Stimulated activated CD4-positive, alpha-beta T cell treated with anti-CD3 and anti-CD28 coated beads, TNF-alpha, amount 100 ng/mL, for 4 hours (primary cell): ENCODE data around the gene SYNDIG1.

ENCODE experiments used
- DNase-seq, 3 experiments: peaks; one replicate each; pipeline ENCODE4 v3.0.0-alpha.2; 2020; ENCODE audit warnings: low read depth in 3 of 3

The SYNDIG1 gene

GRCh38 chr20:24583169-24583792 lies 113.9 kb downstream of the SYNDIG1 start:
- DNase-seq, result no peak

GRCh38 chr20:24584078-24584477 lies 114.6 kb downstream of the SYNDIG1 start:
- DNase-seq, result no peak

- DNase-seq, result no peak
These were observed 115.3 kb downstream of the SYNDIG1 start for GRCh38 chr20:24584538-24585356.

GRCh38 chr20:24585796-24586522 lies 116.5 kb downstream of the SYNDIG1 start:
- DNase-seq, result no peak

- no peak for DNase-seq
These were observed 117.1 kb downstream of the SYNDIG1 start for GRCh38 chr20:24586523-24586840.

GRCh38 chr20:24587384-24588046 lies 118.1 kb downstream of the SYNDIG1 start:
- DNase-seq, result no peak

GRCh38 chr20:24588047-24588635 lies 118.7 kb downstream of the SYNDIG1 start:
- no peak for DNase-seq

GRCh38 chr20:24588725-24589340 lies 119.4 kb downstream of the SYNDIG1 start:
- DNase-seq, result no peak

GRCh38 chr20:24589381-24589780 lies 120.0 kb downstream of the SYNDIG1 start:
- no peak for DNase-seq

- DNase-seq, result no peak
These were observed 120.4 kb downstream of the SYNDIG1 start for GRCh38 chr20:24589815-24590177.

- DNase-seq, result no peak
These were observed 121.0 kb downstream of the SYNDIG1 start for GRCh38 chr20:24590178-24590982.

GRCh38 chr20:24597051-24597450 lies 127.6 kb downstream of the SYNDIG1 start:
- DNase-seq, result no peak

GRCh38 chr20:24598346-24598745 lies 128.9 kb downstream of the SYNDIG1 start:
- no peak for DNase-seq

GRCh38 chr20:24598996-24599395 lies 129.6 kb downstream of the SYNDIG1 start:
- no peak for DNase-seq

GRCh38 chr20:24600012-24600411 lies 130.6 kb downstream of the SYNDIG1 start:
- no peak for DNase-seq

- DNase-seq, result no peak
These were observed 134.0 kb downstream of the SYNDIG1 start for GRCh38 chr20:24603454-24603853.

- no peak for DNase-seq
These were observed 135.7 kb downstream of the SYNDIG1 start for GRCh38 chr20:24604966-24605665.

GRCh38 chr20:24605937-24606455 lies 136.6 kb downstream of the SYNDIG1 start:
- DNase-seq, result no peak

- DNase-seq, result no peak
These were observed 138.0 kb downstream of the SYNDIG1 start for GRCh38 chr20:24607402-24607801.
